Colonic mucosa (tissue), 4 donors: Measurements from ENCODE around the gene PIK3IP1. TPM values are rescaled to one million over a fixed set of nuclear protein-coding genes. Genes with fewer than 3 reads are reported as not detected.
A peak's percentile ranks its signal among the peaks of the same experiment; 100 is the strongest.

Experiments used
- DNase-seq: peaks from one replicate; pipeline ENCODE4 v3.0.0-alpha.2; 2020
- H3K27ac ChIP-seq: fragments of 200-600 bp; one replicate; pipeline ENCODE4 v1.8.0; 2021
- H3K27me3 ChIP-seq: fragments of 200-600 bp; one replicate; pipeline ENCODE4 v1.8.0; 2021
- H3K36me3 ChIP-seq: fragments of 200-600 bp; one replicate; pipeline ENCODE4 v1.8.0; 2021
- H3K4me1 ChIP-seq: fragments of 200-600 bp; one replicate; pipeline ENCODE4 v1.8.0; 2021; ENCODE audit warnings: mild to moderate bottlenecking
- H3K4me3 ChIP-seq: fragments of 200-600 bp; one replicate; pipeline ENCODE4 v1.8.0; 2021
- H3K9ac ChIP-seq, 2 donors: one replicate each; pipeline ENCODE4 v1.7.0; 2013; ENCODE audit warnings: control low read depth in 2 of 2, low read depth in 2 of 2, low read length in 2 of 2
- H3K9me3 ChIP-seq: fragments of 200-600 bp; one replicate; pipeline ENCODE4 v1.8.0; 2021
- intact Hi-C: fragments of 100-400 bp; cut with DNase I; formaldehyde crosslinking; loops from one replicate; pipeline ENCODE4 v1.14.1; 2022
- total RNA-seq, 2 donors: library from RNA; stranded (reverse); fragmentation: NEBNext Ultra II Directional in 1 of 2; extraction: Animal tissue kit (Norgen Biotek cat#: 25700) in 1 of 2; gene quantifications; one replicate each; pipeline ENCODE4 v1.2.1, GENCODE V29; 2021
- TF ChIP-seq, protein P1 (sequence below): fragments of 200-600 bp; IDR thresholded peaks from one replicate; pipeline ENCODE4 v1.8.0; 2022; ENCODE audit warnings: antibody characterized with exemption, mild to moderate bottlenecking
- donor health status: healthy.
- donor health status: DM: no; HTN: no; CAD: no.
- donor health status: DM: no; HTN: no; CAD: no.

Gene PIK3IP1
- total RNA-seq, 2 donors from 2014 or later: 8.4 to 15.1 TPM

DNA sequence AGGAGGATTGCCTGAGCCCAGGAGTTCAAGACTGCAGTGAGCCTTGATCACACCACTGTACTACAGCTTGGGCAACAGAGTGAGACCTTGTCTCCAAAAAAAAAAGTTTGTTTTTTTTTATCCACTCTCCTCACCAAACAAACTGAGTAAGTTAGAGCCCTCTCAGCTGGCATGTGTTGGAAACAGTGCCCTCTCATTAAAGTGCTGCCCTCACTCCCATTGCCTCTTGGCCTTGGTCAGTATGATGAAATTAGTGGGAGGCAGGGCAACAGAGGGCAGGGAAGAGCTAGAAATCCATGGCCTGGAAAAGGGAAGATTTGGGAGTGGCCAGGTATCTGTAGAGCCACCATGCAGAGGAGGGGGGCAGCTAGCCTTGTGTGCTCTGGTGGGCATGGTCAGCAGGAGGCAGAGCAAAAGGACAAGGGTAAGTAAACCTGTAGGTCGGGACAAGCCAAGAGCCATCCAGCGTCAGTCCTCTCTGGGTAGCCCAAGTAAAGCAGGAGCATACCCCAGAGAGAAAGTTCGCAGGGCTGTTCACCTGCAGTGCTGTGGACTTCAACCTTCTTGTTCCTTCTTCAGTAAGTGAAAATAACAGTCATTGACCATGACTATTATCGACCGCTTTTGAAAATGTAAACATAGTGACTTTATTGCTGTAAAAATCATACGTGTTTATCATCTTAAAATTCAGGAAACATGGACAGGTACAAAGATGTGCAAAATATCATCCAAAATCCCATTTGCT is 28.2 kb downstream of the PIK3IP1 start:
- Histone ChIP-seq H3K4me1 (no peaks in the 10 kb centered on the region), H3K27ac (no peak overlapping the region), H3K27me3 (no peaks in the 10 kb centered on the region), H3K36me3 (peaks cover 18% of the 10 kb centered on the region), H3K4me3 (no peak overlapping the region), H3K9me3 (no peaks in the 10 kb centered on the region), H3K9ac (no peak overlapping the region)
- intact Hi-C loops: no loop called here
- DNase-seq: no peak
- TF ChIP-seq, protein P1, sequence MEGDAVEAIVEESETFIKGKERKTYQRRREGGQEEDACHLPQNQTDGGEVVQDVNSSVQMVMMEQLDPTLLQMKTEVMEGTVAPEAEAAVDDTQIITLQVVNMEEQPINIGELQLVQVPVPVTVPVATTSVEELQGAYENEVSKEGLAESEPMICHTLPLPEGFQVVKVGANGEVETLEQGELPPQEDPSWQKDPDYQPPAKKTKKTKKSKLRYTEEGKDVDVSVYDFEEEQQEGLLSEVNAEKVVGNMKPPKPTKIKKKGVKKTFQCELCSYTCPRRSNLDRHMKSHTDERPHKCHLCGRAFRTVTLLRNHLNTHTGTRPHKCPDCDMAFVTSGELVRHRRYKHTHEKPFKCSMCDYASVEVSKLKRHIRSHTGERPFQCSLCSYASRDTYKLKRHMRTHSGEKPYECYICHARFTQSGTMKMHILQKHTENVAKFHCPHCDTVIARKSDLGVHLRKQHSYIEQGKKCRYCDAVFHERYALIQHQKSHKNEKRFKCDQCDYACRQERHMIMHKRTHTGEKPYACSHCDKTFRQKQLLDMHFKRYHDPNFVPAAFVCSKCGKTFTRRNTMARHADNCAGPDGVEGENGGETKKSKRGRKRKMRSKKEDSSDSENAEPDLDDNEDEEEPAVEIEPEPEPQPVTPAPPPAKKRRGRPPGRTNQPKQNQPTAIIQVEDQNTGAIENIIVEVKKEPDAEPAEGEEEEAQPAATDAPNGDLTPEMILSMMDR: no peak

DNA sequence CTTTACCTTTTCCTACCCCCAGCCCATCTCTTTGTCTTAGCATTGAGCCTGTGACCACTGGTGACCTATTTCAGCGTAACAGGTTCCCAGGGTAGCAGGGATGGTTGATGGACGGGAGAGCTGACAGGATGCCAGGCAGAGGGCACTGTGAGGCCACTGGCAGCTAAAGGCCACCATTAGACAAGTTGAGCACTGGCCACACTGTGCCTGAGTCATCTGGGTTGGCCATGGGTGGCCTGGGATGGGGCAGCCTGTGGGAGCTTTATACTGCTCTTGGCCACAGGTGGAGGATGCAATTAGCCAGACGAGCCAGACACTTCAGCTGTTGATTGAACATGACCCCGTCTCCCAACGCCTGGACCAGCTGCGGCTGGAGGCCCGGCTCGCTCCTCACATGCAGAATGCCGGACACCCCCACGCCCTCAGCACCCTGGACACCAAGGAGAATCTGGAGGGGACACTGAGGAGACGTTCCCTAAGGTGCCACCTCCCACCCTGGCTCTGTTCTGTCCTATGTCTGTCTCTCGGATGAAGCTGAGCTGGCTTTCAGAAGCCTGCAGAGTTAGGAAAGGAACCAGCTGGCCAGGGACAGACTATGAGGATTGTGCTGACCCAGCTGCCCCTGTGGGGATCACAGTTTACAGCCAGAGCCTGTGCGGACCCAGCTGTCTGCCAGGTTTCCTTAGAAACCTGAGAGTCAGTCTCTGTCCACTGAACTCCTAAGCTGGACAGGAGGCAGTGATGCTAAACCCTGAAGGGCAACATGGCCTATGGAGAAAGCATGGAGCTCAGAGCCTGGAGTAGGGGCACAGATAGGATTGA is 29.8 kb downstream of the PIK3IP1 start:
- no peaks in the 10 kb centered on the region for H3K4me1 ChIP-seq
- TF ChIP-seq, protein P1: no peak
- no peaks in the 10 kb centered on the region for H3K27me3 ChIP-seq
- no peak overlapping the region for H3K9ac ChIP-seq
- no peaks in the 10 kb centered on the region for H3K9me3 ChIP-seq
- no peak overlapping the region for H3K27ac ChIP-seq
- H3K36me3 ChIP-seq: peaks cover 31% of the 10 kb centered on the region
- DNase-seq: no peak
- intact Hi-C loops: no loop called here
- no peak overlapping the region for H3K4me3 ChIP-seq

DNA sequence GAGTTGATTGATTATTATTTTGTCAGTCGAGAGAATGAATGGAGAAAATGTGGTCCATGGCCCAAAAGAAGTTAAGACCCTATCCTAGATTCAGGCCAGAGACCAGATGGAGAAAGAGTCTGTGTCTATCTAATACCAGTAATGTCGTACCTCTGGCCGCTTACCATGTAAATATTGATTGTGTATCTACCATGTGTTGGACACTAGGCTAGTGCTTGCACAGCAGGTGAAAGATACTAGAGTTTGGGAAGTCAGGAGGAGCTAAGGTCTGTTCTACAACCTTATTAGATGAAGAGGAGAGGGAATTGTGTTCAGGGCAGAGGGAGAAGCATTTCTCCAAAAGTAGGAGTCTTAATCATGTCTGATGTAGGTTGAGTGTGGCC is 31.8 kb downstream of the PIK3IP1 start:
- Histone ChIP-seq H3K27ac (no peak overlapping the region), H3K4me3 (no peak overlapping the region), H3K36me3 (peaks cover 20% of the 10 kb centered on the region), H3K9ac (no peak overlapping the region), H3K9me3 (no peaks in the 10 kb centered on the region), H3K27me3 (no peaks in the 10 kb centered on the region), H3K4me1 (no peaks in the 10 kb centered on the region)
- TF ChIP-seq, protein P1: no peak
- intact Hi-C loops: no loop called here
- DNase-seq: no peak

DNA sequence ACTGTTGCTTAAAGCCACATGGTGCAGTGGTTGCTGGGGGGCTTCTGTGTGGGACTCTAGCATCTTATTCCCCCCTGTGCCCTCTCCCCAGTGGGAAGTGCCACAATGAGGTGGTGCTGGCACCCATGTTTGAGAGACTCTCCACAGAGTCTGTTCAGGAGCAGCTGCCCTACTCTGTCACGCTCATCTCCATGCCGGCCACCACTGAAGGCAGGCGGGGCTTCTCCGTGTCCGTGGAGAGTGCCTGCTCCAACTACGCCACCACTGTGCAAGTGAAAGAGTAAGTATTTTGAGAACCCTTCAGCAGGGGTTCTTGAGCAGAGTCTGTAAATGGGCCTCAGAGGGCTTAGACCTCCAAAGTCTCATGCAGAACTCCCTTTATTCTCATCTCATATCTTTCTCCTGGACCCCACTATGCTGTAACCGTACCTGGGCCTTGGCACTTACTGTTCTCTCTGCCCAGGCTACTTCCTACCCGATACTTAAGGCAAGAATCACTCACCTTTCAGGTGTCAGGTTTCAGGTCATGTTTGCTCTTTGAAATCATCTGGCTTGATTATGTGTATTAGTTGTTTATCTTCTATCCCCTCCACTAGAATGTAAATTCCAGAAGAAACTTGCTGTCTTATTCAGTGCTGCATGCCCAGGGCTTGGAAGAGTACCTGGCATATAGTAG is 32.4 kb downstream of the PIK3IP1 start:
- no peak for DNase-seq
- Histone ChIP-seq H3K36me3 (peaks cover 20% of the 10 kb centered on the region), H3K27ac (no peak overlapping the region), H3K4me1 (no peaks in the 10 kb centered on the region), H3K4me3 (no peak overlapping the region), H3K27me3 (no peaks in the 10 kb centered on the region), H3K9me3 (no peaks in the 10 kb centered on the region), H3K9ac (no peak overlapping the region)
- TF ChIP-seq, protein P1: no peak
- intact Hi-C loops: no loop called here

DNA sequence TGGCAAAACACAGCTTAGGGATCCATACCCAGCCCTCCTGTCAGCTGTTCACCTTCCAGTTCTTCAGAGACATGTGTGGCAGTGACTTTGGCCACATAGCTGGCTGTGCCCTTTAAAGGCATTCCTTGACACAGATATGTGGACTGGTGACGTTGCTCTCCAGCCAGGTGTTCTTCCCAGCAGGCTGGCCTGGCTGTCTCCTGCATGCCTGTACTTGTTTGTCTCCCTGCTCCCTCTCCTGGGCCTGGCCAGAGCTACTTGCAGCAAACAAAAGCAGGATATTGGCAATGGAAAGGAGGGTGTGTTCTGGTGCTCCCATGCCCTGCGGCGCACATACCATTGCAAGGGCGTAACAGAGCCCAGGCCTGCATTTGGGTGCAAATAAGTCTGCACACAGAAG is 38.3 kb downstream of the PIK3IP1 start:
- Histone ChIP-seq H3K4me3 (no peak overlapping the region), H3K27ac (peak overlapping the region; percentile 5), H3K36me3 (peaks cover 12% of the 10 kb centered on the region), H3K4me1 (peaks cover 14% of the 10 kb centered on the region), H3K27me3 (no peaks in the 10 kb centered on the region), H3K9me3 (no peaks in the 10 kb centered on the region), H3K9ac (no peak overlapping the region)
- TF ChIP-seq, protein P1: no peak
- intact Hi-C loops: no loop called here
- peak; percentile 73 for DNase-seq
